ENCODE measurements around the gene HSPA13. TPM values are rescaled to one million over a fixed set of nuclear protein-coding genes. Genes with fewer than 3 reads are reported as not detected.

The HSPA13 gene
- total RNA-seq, 4 donors from 2014 or later: 14.1 to 23.8 (median 18.4) TPM

- Histone ChIP-seq H3K36me3 (no peaks in the 10 kb centered on the region), H3K4me3 (no peak overlapping the region), H3K4me1 (no peaks in the 10 kb centered on the region), H3K27ac (no peak overlapping the region), H3K9me3 (peaks cover 0 to 5% (median 0%) of the 10 kb centered on the region in 3 donors), H3K27me3 (peaks cover 9% of the 10 kb centered on the region)
- no peak for ATAC-seq
- TF ChIP-seq POLR2AphosphoS5 (IDR thresholded peaks at IDR 0.05): no peak
- TF ChIP-seq CTCF (IDR thresholded peaks at IDR 0.05): no peak
- TF ChIP-seq POLR2A (IDR thresholded peaks at IDR 0.05): no peak
- WGBS, 2 donors (ENCODE audit: low coverage in 1 of 2): 48 to 54% methylated on average over 2 of the region's 2 CpGs
These were observed 57.4 kb downstream of the HSPA13 start for GRCh38 chr21:14325595-14325994.

Other genes with a start within 250 kb of the HSPA13 start
- gene LIPI, start 172.2 kb downstream of the HSPA13 start, total RNA-seq: not detected
- gene RBM11, start 167.0 kb downstream of the HSPA13 start, total RNA-seq: 1 to 10 TPM in 2 of 4 donors, under 1 TPM in 2; 0.30 to 1.5 (median 0.99) TPM
- 10 to 100 TPM in 1 of 4 donors, 1 to 10 TPM in 3; 1.0 to 13.5 (median 4.2) TPM for gene SAMSN1, start 163.2 kb upstream of the HSPA13 start, total RNA-seq